H1 (cell line): Measurements from ENCODE around the gene COL4A1. TPM values are rescaled to one million over a fixed set of nuclear protein-coding genes. Genes with fewer than 3 reads are reported as not detected.

Experiments
- CTCF ChIA-PET: fragments of 300-600 bp; sonication (Branson Sonifier 250); formaldehyde crosslinking; loops from one replicate; lab custom pipeline; 2021; ENCODE audit not compliant: partially characterized antibody; lab: Charles Lee
- POLR2A ChIA-PET: fragments of 300-600 bp; sonication (Branson Sonifier 250); formaldehyde crosslinking; loops from one replicate; lab custom pipeline; 2021; ENCODE audit warnings: inconsistent platforms; ENCODE audit not compliant: partially characterized antibody; lab: Charles Lee
- DNase-seq, 2 experiments: peaks; one replicate each; pipeline versions ENCODE4 v3.0.0 to v3.0.0-alpha.2; 2010 to 2022; ENCODE audit warnings: low spot score in 2 of 2, low read depth in 1 of 2, mixed read lengths in 1 of 2
- FAIRE-seq: peaks from 2 replicates; lab custom pipeline; 2011; peaks lifted over from hg19 to GRCh38; lab: Jason Lieb, UNC
- H2AFZ ChIP-seq: 2 replicates; pipeline ENCODE4 v1.8.1; 2012; ENCODE audit warnings: low read length, inconsistent platforms
- H2AK5ac ChIP-seq: 2 replicates; pipeline ENCODE4 v1.6.1; 2013; ENCODE audit warnings: low read depth, low read length
- H2BK120ac ChIP-seq: replicated peaks from 2 replicates; pipeline ENCODE3; 2013; ENCODE audit warnings: low read depth, low read length, inconsistent platforms
- H2BK12ac ChIP-seq: 2 replicates; pipeline ENCODE4 v1.6.1; 2013; ENCODE audit warnings: low read depth, low read length
- H2BK15ac ChIP-seq: 2 replicates; pipeline ENCODE4 v1.6.1; 2013; ENCODE audit warnings: low read length
- H2BK20ac ChIP-seq: 2 replicates; pipeline ENCODE4 v1.6.1; 2013; ENCODE audit warnings: low read length
- H2BK5ac ChIP-seq: 2 replicates; pipeline ENCODE4 v1.6.1; 2013; ENCODE audit warnings: low read depth, low read length
- H3K14ac ChIP-seq: 2 replicates; pipeline ENCODE4 v1.6.1; 2013; ENCODE audit warnings: inconsistent platforms; ENCODE audit not compliant: insufficient read length
- H3K18ac ChIP-seq: 2 replicates; pipeline ENCODE4 v1.6.1; 2013; ENCODE audit warnings: low read length; ENCODE audit errors: extremely low read depth
- H3K23ac ChIP-seq: 2 replicates; pipeline ENCODE4 v1.6.1; 2013; ENCODE audit warnings: inconsistent platforms; ENCODE audit not compliant: insufficient read length
- H3K23me2 ChIP-seq: 2 replicates; pipeline ENCODE4 v1.6.1; 2013; ENCODE audit warnings: low read depth, low read length
- H3K27ac ChIP-seq: 2 replicates; pipeline ENCODE4 v1.6.1; 2011; ENCODE audit warnings: low read depth, low read length, inconsistent platforms
- H3K27me3 ChIP-seq, 4 experiments: replicated peaks in 1 of 4; 1 replicate in 1 of 4; 2 replicates in 3 of 4; pipeline versions ENCODE4 v1.6.1 to v1.8.1; 2011 to 2013; ENCODE audit warnings: low read length in 3 of 4, mild to moderate bottlenecking in 3 of 4, inconsistent platforms in 2 of 4, mixed read lengths in 2 of 4, moderate library complexity in 1 of 4; ENCODE audit not compliant: control insufficient read depth in 3 of 4, insufficient read depth in 3 of 4; ENCODE audit errors: extremely low read depth in 1 of 4
- H3K36me3 ChIP-seq, 4 experiments: 2 replicates each; pipeline versions ENCODE4 v1.6.1 to v1.8.1; 2011 to 2013; ENCODE audit warnings: mild to moderate bottlenecking in 4 of 4, low read length in 3 of 4, moderate library complexity in 2 of 4, control low read depth in 1 of 4, inconsistent platforms in 1 of 4; ENCODE audit not compliant: insufficient read depth in 4 of 4, control insufficient read depth in 2 of 4
- H3K4ac ChIP-seq: replicated peaks from 2 replicates; pipeline ENCODE3; 2013; ENCODE audit warnings: low read length, low read depth, mixed read lengths, inconsistent platforms; ENCODE audit not compliant: insufficient read length
- H3K4me1 ChIP-seq, 4 experiments: replicated peaks in 1 of 4; 1 replicate in 1 of 4; 2 replicates in 3 of 4; pipeline versions ENCODE4 v1.6.1 to v1.8.1; 2011 to 2013; ENCODE audit warnings: low read length in 3 of 4, inconsistent platforms in 2 of 4, mixed read lengths in 1 of 4; ENCODE audit not compliant: insufficient read depth in 4 of 4, control insufficient read depth in 3 of 4
- H3K4me2 ChIP-seq, 2 experiments: 2 replicates each; pipeline versions ENCODE4 v1.6.1 to v1.8.1; 2011 to 2013; ENCODE audit warnings: low read depth in 2 of 2, low read length in 2 of 2, control low read depth in 1 of 2, inconsistent platforms in 1 of 2, mild to moderate bottlenecking in 1 of 2; ENCODE audit not compliant: insufficient read depth in 1 of 2
- H3K4me3 ChIP-seq, 4 experiments: fragments of 200-600, 300-600 bp in 1 of 4; sonication (generic), shearing (Covaris generic), sonication (Bioruptor Twin) in 1 of 4; 2 replicates each; pipeline versions ENCODE4 v1.5.1 to v1.8.1; 2011 to 2016; ENCODE audit warnings: low read length in 4 of 4, low read depth in 3 of 4, control low read depth in 2 of 4, inconsistent platforms in 2 of 4, mild to moderate bottlenecking in 2 of 4, mixed read lengths in 1 of 4, moderate library complexity in 1 of 4; ENCODE audit not compliant: insufficient read depth in 2 of 4; ENCODE audit errors: extremely low read depth in 1 of 4
- H3K56ac ChIP-seq: replicated peaks from 2 replicates; pipeline ENCODE3; 2013; ENCODE audit warnings: low read depth, mild to moderate bottlenecking, mixed read lengths, low read length, inconsistent platforms; ENCODE audit not compliant: insufficient read length
- H3K79me1 ChIP-seq: 2 replicates; pipeline ENCODE4 v1.6.1; 2013; ENCODE audit warnings: low read depth, low read length, control low read depth
- H3K79me2 ChIP-seq, 2 experiments: 2 replicates each; pipeline versions ENCODE4 v1.6.1 to v1.8.1; 2012 to 2013; ENCODE audit warnings: low read length in 2 of 2, mild to moderate bottlenecking in 2 of 2, inconsistent platforms in 1 of 2; ENCODE audit not compliant: insufficient read depth in 2 of 2, control insufficient read depth in 1 of 2
- H3K9ac ChIP-seq, 4 experiments: replicated peaks in 1 of 4; 1 replicate in 1 of 4; 2 replicates in 3 of 4; pipeline versions ENCODE4 v1.6.1 to v1.8.1; 2011 to 2013; ENCODE audit warnings: low read depth in 3 of 4, low read length in 3 of 4, control low read depth in 2 of 4, mild to moderate bottlenecking in 2 of 4, moderate library complexity in 2 of 4, inconsistent platforms in 1 of 4; ENCODE audit errors: extremely low read depth in 1 of 4
- H3K9me3 ChIP-seq, 2 experiments: 2 replicates each; pipeline versions ENCODE4 v1.6.1 to v1.8.1; 2012 to 2013; ENCODE audit warnings: mild to moderate bottlenecking in 2 of 2, moderate library complexity in 2 of 2, control low read depth in 1 of 2, inconsistent platforms in 1 of 2, low read depth in 1 of 2, low read length in 1 of 2, mixed read lengths in 1 of 2; ENCODE audit not compliant: insufficient read depth in 2 of 2
- H4K20me1 ChIP-seq, 2 experiments: replicated peaks in 1 of 2; 2 replicates each; pipeline versions ENCODE3 to v1.8.1; 2011 to 2013; ENCODE audit warnings: inconsistent platforms in 2 of 2, low read length in 2 of 2, mild to moderate bottlenecking in 1 of 2; ENCODE audit not compliant: insufficient read depth in 2 of 2, control insufficient read depth in 1 of 2
- H4K5ac ChIP-seq: 2 replicates; pipeline ENCODE4 v1.6.1; 2013; ENCODE audit warnings: low read length, low read depth, mixed read lengths, inconsistent platforms; ENCODE audit not compliant: insufficient read length
- H4K8ac ChIP-seq: 2 replicates; pipeline ENCODE4 v1.8.0; 2013; ENCODE audit warnings: mild to moderate bottlenecking, moderate library complexity, low read length, inconsistent platforms; ENCODE audit not compliant: insufficient read depth; ENCODE audit errors: extremely low read depth
- H4K91ac ChIP-seq: replicated peaks from 2 replicates; pipeline ENCODE3; 2013; ENCODE audit warnings: low read length, mixed read lengths, inconsistent platforms; ENCODE audit not compliant: insufficient read length
- CBX8 ChIP-seq: fragments of 300-800, 300-1000 bp; sonication (generic); IDR thresholded peaks from 2 replicates; pipeline ENCODE4 v1.7.1; 2016; ENCODE audit warnings: low read depth, low read length, borderline replicate concordance
- CREB1 ChIP-seq: IDR thresholded peaks from 2 replicates; pipeline ENCODE4 v1.6.1; 2012; ENCODE audit warnings: inconsistent platforms
- CTBP2 ChIP-seq: IDR thresholded peaks from 2 replicates; pipeline ENCODE4 v1.7.0; 2011; ENCODE audit warnings: borderline replicate concordance, mild to moderate bottlenecking, moderate library complexity, mixed read lengths, low read length; ENCODE audit not compliant: insufficient read depth, insufficient read length
- EZH2 ChIP-seq: fragments of 200-600 bp; sonication (generic); IDR thresholded peaks from 2 replicates; pipeline ENCODE4 v1.7.1; 2012; ENCODE audit warnings: low read depth, mild to moderate bottlenecking, moderate library complexity, low read length, inconsistent platforms; ENCODE audit not compliant: severe bottlenecking
- JUND ChIP-seq: IDR thresholded peaks from 2 replicates; pipeline ENCODE4 v1.6.1; 2011; ENCODE audit warnings: mild to moderate bottlenecking, improper control_type of control experiment, low read length
- NRF1 ChIP-seq: IDR thresholded peaks from 2 replicates; pipeline ENCODE4 v1.6.1; 2011; ENCODE audit warnings: mild to moderate bottlenecking, low read depth, low read length, improper control_type of control experiment
- RNF2 ChIP-seq: fragments of 200-900, 300-1000 bp; sonication (generic); IDR thresholded peaks from 2 replicates; pipeline ENCODE4 v1.7.1; 2016; ENCODE audit warnings: borderline replicate concordance, low read depth, mild to moderate bottlenecking, antibody characterized with exemption, low read length; ENCODE audit not compliant: poor library complexity, severe bottlenecking; ENCODE audit errors: missing control alignments
- SIRT6 ChIP-seq: IDR thresholded peaks from one replicate; pipeline ENCODE4 v1.7.1; 2012; ENCODE audit warnings: low read length, inconsistent platforms
- SP2 ChIP-seq: IDR thresholded peaks from 2 replicates; pipeline ENCODE4 v1.6.1; 2012; ENCODE audit warnings: mild to moderate bottlenecking, low read length, inconsistent platforms
- SP4 ChIP-seq: IDR thresholded peaks from 2 replicates; pipeline ENCODE4 v1.6.1; 2012; ENCODE audit warnings: low read length, inconsistent platforms
- SUZ12 ChIP-seq: fragments of 200-600 bp; sonication (generic); IDR thresholded peaks from 2 replicates; pipeline ENCODE4 v1.6.1; 2012; ENCODE audit warnings: mild to moderate bottlenecking, inconsistent platforms, low read length, moderate library complexity, mixed read lengths
- YY1 ChIP-seq: IDR thresholded peaks from 2 replicates; pipeline ENCODE4 v1.6.1; 2011; ENCODE audit warnings: low read depth, mild to moderate bottlenecking, low read length
- WGBS, 2 experiments: shearing (Covaris generic) in 1 of 2; methylation state at CpG; one replicate each; pipeline versions ENCODE4 v1.1.6 to v1.1.7; 2013 to 2015; ENCODE audit warnings: low lambda C conversion rate in 2 of 2, mixed read lengths in 2 of 2, inconsistent platforms in 1 of 2, low coverage in 1 of 2, missing lambda C conversion rate in 1 of 2; ENCODE audit not compliant: insufficient replicate concordance in 2 of 2, insufficient coverage in 1 of 2, insufficient read length in 1 of 2; ENCODE audit errors: extremely low coverage in 1 of 2, missing lambda C conversion rate in 1 of 2; 5-methylcytosine and 5-hydroxymethylcytosine counted together
- polyA plus RNA-seq, 7 experiments: library from polyadenylated mRNA; depleted of rRNA in 3 of 7; stranded (reverse) in 5 of 7; unstranded in 2 of 7; fragments of >200 nt in 5 of 7; fragments of 200-250 nt in 2 of 7; gene quantifications; 1 replicate in 5 of 7; 2 replicates in 1 of 7; 4 replicates in 1 of 7; pipeline versions ENCODE4 v1.2.1 to v1.2.3, GENCODE V29; 2011 to 2013; ENCODE audit warnings: missing spikeins in 2 of 7, mixed read lengths in 2 of 7
- total RNA-seq: library from RNA; stranded (reverse); fragmentation: NEBNext Ultra II Directional; extraction: Animal tissue kit (Norgen Biotek cat#: 25700); gene quantifications from 2 replicates; pipeline ENCODE4 v1.2.1, GENCODE V29; 2021
- TF ChIP-seq, protein P1 (sequence below): IDR thresholded peaks from 2 replicates; pipeline ENCODE4 v1.6.1; 2012; ENCODE audit warnings: low read length, inconsistent platforms

The COL4A1 gene
- total and polyA plus RNA-seq, 2 of the 8 experiments (the other 6 are each of a cell fraction or from before 2014, with no cell fraction given): 30.7 to 82.0 TPM

DNA sequence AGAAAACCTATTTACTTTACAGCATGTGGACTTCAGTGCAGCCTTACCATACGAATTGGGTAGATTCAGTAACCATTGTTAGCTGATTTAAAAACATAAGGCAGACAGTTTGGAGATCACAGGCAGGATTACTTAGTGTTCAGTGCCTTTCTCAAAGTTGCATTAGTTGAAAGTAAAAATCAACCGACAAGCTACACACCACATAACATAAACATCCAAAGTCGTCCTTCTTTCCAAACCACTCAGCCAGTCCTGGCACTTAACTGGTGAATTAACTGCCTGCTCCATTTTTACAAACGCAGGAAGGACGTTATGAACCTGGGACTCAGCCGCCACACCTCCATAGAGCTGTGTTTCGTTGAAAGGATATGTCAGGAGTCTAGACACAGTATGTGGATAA is 91.4 kb downstream of the COL4A1 start:
- H3K36me3 ChIP-seq: no peaks in the 10 kb centered on the region
- no peak overlapping the region for H3K56ac ChIP-seq
- no peak overlapping the region for H3K18ac ChIP-seq
- POLR2A ChIA-PET: interaction anchor here (1.1 kb wide), 1 partner anchor 79 kb away, joined by 3 read pairs; no protein-coding TSS in a partner anchor
- no peak overlapping the region for H2BK12ac ChIP-seq
- H4K20me1 ChIP-seq: peaks cover 2 to 3% of the 10 kb centered on the region in 2 experiments
- no peak overlapping the region for H3K4me2 ChIP-seq
- H2AK5ac ChIP-seq: no peak overlapping the region
- H3K4ac ChIP-seq: no peak overlapping the region
- no peak overlapping the region for H3K4me3 ChIP-seq
- FAIRE-seq (no peak), DNase-seq (no peak)
- H2BK15ac ChIP-seq: no peak overlapping the region
- no peaks in the 10 kb centered on the region for H3K23me2 ChIP-seq
- no peaks in the 10 kb centered on the region for H3K27me3 ChIP-seq
- no peak overlapping the region for H4K91ac ChIP-seq
- H4K8ac ChIP-seq: no peak overlapping the region
- no peak overlapping the region for H3K27ac ChIP-seq
- H2BK20ac ChIP-seq: no peak overlapping the region
- CTCF ChIA-PET: interaction anchor here (0.6 to 1.9 kb wide), 3 partner anchors 107 to 240 kb away, joined by 3 to 5 read pairs (median 4); no protein-coding TSS in a partner anchor
- no peak overlapping the region for H2BK120ac ChIP-seq
- H4K5ac ChIP-seq: no peak overlapping the region
- no peak overlapping the region for H3K23ac ChIP-seq
- H3K79me2 ChIP-seq: no peaks in the 10 kb centered on the region; a peak in 1 of 4 replicates
- WGBS, 2 experiments: 90% methylated on average over 7 of the region's 7 CpGs; no CpG with 5 or more reads in 1 of the 2 experiments
- H3K4me1 ChIP-seq: peaks cover 0 to 2% (median under 1%) of the 10 kb centered on the region in 4 experiments; a peak in 1 of 7 replicates
- H3K9ac ChIP-seq: no peak overlapping the region
- no peaks in the 10 kb centered on the region for H3K9me3 ChIP-seq
- H2BK5ac ChIP-seq: no peak overlapping the region
- no peak overlapping the region for H2AFZ ChIP-seq
- 0 out of 2 replicates have a peak, but pooled peaks cover 2% of the 10 kb centered on the region for H3K79me1 ChIP-seq
- H3K14ac ChIP-seq: no peak overlapping the region
- TF ChIP-seq SP2 (no peak), CTBP2 (no peak), SUZ12 (no peak), SIRT6 (no peak), JUND (no peak), CREB1 (no peak), NRF1 (no peak), YY1 (no peak), CBX8 (no peak), RNF2 (no peak), EZH2 (no peak), SP4 (no peak)
- TF ChIP-seq, protein P1, sequence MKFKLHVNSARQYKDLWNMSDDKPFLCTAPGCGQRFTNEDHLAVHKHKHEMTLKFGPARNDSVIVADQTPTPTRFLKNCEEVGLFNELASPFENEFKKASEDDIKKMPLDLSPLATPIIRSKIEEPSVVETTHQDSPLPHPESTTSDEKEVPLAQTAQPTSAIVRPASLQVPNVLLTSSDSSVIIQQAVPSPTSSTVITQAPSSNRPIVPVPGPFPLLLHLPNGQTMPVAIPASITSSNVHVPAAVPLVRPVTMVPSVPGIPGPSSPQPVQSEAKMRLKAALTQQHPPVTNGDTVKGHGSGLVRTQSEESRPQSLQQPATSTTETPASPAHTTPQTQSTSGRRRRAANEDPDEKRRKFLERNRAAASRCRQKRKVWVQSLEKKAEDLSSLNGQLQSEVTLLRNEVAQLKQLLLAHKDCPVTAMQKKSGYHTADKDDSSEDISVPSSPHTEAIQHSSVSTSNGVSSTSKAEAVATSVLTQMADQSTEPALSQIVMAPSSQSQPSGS: no peak
